ENCODE results near the gene CRMP1. TPM values are rescaled to one million over a fixed set of nuclear protein-coding genes. Genes with fewer than 3 reads are reported as not detected.

Gene CRMP1
- total RNA-seq, 1 donor from 2014 or later, result 1.4 TPM

- Histone ChIP-seq H3K36me3 (peaks cover 12% of the 10 kb centered on the region), H3K4me1 (peaks cover 7% of the 10 kb centered on the region), H3K27ac (replicated peaks) (no peak overlapping the region), H3K27me3 (ENCODE audit: low read depth) (no peaks in the 10 kb centered on the region), H3K4me3 (no peak overlapping the region), H3K9me3 (replicated peaks) (peaks cover 25% of the 10 kb centered on the region)
- no peak for TF ChIP-seq CTCF (IDR thresholded peaks at IDR 0.05; ENCODE audit: borderline replicate concordance)
- intact Hi-C loops (cut with micrococcal nuclease), result no loop called here
- DNase-seq, result no peak
Observed at GRCh38 chr4:5774416-5775036, 118.4 kb downstream of the CRMP1 start.

- H3K36me3 ChIP-seq, result peaks cover 15% of the 10 kb centered on the region
- H3K27me3 ChIP-seq (ENCODE audit: low read depth), result no peaks in the 10 kb centered on the region
- TF ChIP-seq CTCF (IDR thresholded peaks at IDR 0.05; ENCODE audit: borderline replicate concordance), result no peak
- H3K4me1 ChIP-seq, result peaks cover 7% of the 10 kb centered on the region
- no peak overlapping the region for H3K27ac ChIP-seq (replicated peaks)
- H3K9me3 ChIP-seq (replicated peaks), result peaks cover 25% of the 10 kb centered on the region
- H3K4me3 ChIP-seq, result no peak overlapping the region
- intact Hi-C loops (cut with micrococcal nuclease), result no loop called here
- DNase-seq, result no peak
Observed at GRCh38 chr4:5773271-5773555, 119.7 kb downstream of the CRMP1 start.

GRCh38 chr4:5772528-5773270, 120.2 kb downstream of the CRMP1 start:
- H3K4me1 ChIP-seq, result peaks cover 7% of the 10 kb centered on the region
- no peaks in the 10 kb centered on the region for H3K27me3 ChIP-seq (ENCODE audit: low read depth)
- peaks cover 20% of the 10 kb centered on the region for H3K36me3 ChIP-seq
- no peak overlapping the region for H3K27ac ChIP-seq (replicated peaks)
- no peak for TF ChIP-seq CTCF (IDR thresholded peaks at IDR 0.05; ENCODE audit: borderline replicate concordance)
- intact Hi-C loops (cut with micrococcal nuclease), result no loop called here
- no peak overlapping the region for H3K4me3 ChIP-seq
- DNase-seq, result no peak
- H3K9me3 ChIP-seq (replicated peaks), result peaks cover 25% of the 10 kb centered on the region

Small RNA genes lying within 50 kb of the gene (microRNA-seq; reads per million reads assigned to microRNA genes)
- gene MIR378D1, result 9.7 reads per million, percentile 24 among the genes with 10 or more reads in this experiment

Other genes with a start within 250 kb of the CRMP1 start
- gene EVC2, start 184.5 kb downstream of the CRMP1 start, total RNA-seq, result 1.4 TPM
- 5.1 TPM for gene EVC, start 181.9 kb downstream of the CRMP1 start, total RNA-seq
- not detected for gene C4orf50, start 125.3 kb upstream of the CRMP1 start, total RNA-seq